Hematopoietic multipotent progenitor cell treated with erythropoietin and hydrocortisone succinate and interleukin-3 and kit ligand, for 8 days (in vitro differentiated cells): Measurements from ENCODE around the gene SEMA6D.

ENCODE experiments used
- DNase-seq: peaks from one replicate; pipeline ENCODE4 v3.0.0-alpha.2; 2015

The SEMA6D gene

DNA sequence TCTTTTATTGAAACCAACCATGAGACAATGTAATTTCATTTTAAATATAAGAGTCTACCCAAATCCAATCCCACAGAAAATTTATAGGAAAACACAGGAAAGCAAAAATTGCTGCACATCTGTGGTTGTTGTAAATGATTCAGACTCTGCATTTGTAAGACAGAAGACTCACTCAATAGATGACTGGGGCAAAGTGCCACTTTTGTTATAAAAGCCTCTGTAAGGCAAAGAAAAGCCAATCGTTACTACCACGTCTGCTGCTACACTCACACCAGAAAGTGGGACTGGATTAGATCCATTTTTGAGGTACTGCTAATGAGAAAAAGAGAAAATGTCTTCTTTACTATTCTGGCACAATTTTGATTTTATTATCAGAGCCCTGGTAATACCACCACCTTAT lies 74.9 kb downstream of the SEMA6D start:
- no peak for DNase-seq

DNA sequence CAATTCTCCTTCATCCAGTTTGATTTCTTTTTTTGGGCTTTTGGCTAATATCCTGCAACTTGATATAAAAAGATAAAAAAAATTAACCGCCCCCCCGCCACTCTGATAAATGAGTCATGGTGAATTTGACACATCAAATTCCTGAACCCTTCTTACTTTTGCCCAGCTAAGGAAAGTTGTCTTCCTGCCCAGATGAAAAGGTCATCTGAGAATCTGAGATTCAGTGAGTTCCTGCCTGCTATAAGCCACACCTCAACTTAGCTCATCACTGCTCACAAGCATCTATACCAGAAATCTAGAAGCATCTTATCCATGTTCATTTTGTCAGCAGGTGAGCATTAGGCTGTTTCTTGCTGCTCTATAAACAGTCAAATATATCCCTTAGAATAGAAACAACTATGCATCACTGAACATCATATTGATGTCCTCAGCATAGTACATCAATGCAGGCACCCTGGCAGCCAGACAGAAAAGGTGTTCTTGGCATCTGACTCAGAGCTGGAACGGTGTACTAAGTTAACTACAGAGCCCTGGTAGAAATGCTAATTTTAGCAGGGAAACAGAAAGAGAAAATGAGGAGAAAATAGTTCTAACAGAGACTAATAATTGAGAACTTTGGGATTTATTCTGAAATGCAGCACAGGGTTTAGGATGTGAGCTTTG lies 77.1 kb downstream of the SEMA6D start:
- no peak for DNase-seq

GRCh38 chr15:47795864-47796263 lies 78.6 kb downstream of the SEMA6D start:
- no peak for DNase-seq

- no peak for DNase-seq
These were observed 79.0 kb downstream of the SEMA6D start for GRCh38 chr15:47796339-47796738.

GRCh38 chr15:47796830-47797229 lies 79.5 kb downstream of the SEMA6D start:
- no peak for DNase-seq

DNA sequence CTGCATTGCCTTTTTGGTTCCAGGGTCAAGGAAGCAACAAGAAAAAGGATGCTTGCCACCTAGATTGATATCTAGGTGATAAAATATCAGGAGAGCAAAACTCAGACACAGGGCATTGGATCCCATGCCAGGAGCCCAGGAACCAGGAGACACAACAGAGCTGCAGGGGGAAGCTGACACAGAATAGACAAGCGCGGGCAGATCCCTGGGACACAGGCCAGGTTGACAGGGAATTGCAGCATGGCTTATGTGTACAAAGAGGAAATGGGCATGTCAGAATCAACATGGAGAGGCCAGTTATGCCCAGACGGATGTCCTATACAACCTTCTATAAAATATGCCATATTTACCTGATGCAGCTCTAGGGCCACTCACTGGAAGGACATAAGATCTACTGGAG lies 84.2 kb downstream of the SEMA6D start:
- DNase-seq, result no peak

DNA sequence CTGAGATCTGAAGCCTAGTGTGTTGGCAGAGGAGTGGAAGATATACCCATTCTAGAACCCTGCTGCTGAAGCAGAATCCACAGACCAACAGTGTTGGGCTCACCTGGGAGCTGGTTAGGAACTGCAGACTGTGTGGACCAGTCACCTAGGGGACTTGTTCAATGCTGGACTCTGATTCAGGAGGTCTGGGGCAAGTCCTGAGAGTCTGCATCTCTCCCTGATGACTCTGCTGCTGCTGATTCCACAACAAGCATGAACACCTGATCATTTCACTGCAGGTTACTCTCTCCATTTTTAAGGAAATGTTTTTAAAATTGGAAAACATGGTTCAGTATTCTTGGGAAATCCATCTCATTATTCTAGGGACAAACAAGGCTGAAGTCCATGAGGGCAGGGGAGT lies 84.9 kb downstream of the SEMA6D start:
- DNase-seq, result no peak

DNA sequence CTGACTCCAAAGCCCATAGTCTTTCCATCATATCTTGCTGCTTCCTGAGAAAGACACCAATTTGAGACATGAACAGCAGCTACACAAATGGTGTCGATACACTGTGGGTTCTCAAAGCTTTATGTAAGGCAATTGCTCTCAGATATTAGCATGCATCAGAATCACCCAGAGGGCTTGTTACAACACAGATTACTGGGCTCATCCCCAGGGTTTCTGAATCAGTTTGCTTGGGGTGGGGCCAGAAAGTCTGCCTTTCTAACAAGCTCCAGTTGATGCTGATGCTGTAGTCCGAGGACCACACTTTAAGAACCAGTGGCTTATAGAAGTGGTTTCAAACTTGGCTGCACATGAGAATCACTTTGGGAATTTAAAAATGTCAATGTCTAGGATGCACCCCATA lies 86.5 kb downstream of the SEMA6D start:
- no peak for DNase-seq

DNA sequence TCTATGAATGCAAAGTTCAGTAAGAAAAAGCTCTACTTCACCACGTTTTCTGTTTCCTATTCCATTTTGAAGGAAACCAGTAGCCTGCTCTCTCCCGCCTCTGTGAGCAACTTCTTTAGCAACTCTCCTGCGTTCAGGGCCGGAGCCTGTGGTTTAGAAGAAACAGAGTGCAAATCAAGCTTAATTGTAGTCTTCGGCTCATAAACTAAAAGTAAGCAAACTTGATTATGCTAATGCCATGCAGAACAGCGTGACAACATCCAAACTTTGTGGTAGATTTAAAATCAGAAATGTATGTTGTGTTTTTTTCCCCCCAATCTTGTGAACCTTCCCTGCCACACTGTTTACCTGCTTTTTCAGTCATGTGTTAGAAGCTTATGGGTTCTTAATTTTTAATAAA lies 87.4 kb downstream of the SEMA6D start:
- no peak for DNase-seq

DNA sequence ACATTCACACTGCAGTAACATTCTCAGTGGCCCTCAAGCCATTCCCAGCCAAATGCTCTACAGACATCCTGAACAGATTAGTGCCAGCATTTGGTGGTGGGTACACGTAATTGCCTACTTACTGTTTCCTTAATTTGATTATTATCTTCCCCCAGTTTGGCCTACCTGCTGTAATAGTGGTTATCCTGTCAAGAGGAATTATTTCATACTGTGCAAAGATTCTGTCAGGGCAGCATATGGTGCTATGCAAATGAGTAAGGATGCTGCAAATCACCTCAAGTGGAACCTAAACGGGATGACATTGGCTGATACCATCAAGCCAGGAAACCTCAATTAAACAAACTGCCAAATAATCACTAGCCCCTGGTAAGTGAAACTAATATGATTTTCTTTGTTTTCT lies 88.7 kb downstream of the SEMA6D start:
- no peak for DNase-seq

- DNase-seq, result no peak
These were observed 93.9 kb downstream of the SEMA6D start for GRCh38 chr15:47811172-47811571.

DNA sequence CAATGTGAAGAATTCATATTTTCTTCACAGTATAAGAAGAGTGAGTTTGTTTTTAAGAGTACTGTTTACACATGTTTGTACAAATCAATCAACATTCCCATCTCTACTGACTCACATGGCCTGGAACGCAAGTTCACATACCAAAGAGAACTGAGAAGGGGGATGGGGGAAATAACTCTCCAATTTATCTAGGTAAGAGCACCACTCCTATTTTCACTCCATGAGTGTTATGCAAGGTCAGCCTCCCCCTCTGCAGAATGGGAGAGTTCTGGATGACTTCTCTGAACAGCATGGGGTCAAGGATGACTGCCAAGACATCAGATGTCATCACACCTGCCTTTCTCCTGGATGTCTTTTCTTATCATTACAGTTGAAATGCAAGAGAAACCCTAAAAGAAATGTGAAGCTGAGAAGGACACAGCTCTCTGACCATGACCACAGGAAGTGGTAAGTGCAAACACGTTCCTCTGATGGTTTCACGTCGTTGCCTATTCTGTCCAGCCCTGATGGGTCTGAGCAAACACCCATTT lies 95.2 kb downstream of the SEMA6D start:
- DNase-seq, result no peak

- no peak for DNase-seq
These were observed 96.6 kb downstream of the SEMA6D start for GRCh38 chr15:47813748-47814384.

DNA sequence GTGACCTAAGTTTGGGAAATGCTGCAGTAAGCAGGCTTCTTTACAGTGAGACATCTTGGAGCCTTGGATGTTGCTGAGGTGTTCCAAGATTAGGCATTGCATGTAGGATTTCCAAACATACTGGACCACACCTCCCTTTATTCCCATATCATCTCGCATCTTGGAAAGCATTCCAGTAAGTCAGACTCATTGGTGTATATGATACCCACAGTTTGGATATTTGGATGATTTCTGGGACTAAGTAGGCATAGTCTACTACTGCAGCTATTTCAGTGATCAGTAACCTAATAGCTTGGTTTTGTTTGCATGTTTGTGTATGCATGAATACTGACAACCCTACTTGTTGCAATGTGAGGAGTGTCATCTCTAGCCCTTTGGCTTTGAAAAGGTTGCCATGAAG lies 97.3 kb downstream of the SEMA6D start:
- DNase-seq, result no peak

GRCh38 chr15:47817969-47818548 lies 100.8 kb downstream of the SEMA6D start:
- no peak for DNase-seq

DNA sequence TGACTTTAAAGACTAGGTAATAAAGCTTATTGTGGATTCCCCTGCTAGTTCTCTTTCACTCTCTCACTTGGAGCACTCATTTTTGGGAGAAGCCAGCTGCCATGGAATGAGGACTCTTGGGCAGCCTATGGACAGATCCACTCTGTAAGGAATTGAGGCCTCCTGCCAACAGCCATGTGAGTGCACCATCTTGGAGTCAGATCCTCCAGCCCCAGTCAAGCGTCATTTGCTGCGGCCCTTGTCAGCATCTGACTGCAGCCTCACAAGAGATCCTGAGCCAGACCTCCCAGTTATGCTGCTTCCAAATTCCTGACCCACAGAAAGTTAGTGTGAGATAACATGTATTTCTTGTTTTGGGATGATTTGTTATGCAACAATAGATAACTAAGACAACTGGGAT lies 101.9 kb downstream of the SEMA6D start:
- DNase-seq, result no peak

DNA sequence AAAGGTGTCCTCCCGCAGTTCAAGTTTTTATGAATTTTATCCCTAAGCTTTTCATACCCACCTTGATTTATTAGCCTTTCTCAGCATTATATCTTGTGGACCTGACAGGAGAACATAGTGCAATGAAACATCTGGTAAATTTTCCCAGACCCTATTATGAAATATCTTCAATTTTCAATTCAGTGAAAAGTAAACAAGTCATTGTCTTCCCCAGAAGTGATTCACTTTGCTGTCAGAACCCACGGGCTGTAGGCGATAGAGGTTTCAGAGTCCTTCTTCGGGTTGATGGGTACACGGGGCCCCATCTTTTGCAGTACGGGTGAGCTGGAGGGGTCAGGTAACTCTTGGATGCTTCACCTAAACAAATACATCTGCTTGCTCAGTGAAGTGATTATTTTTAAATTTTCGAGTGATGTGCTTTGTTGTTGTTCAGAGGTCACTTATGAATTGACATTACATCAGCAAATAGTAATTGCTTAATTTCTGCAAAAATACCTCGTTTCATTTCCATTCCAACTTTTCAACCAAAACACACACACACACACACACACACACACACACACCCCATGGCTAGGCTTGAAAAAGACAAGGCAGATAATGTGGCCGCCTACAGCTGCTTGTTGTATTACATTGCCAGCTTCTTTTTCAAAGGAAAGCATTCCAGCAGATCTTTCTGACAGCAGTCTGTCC lies 102.9 kb downstream of the SEMA6D start:
- DNase-seq, result no peak

DNA sequence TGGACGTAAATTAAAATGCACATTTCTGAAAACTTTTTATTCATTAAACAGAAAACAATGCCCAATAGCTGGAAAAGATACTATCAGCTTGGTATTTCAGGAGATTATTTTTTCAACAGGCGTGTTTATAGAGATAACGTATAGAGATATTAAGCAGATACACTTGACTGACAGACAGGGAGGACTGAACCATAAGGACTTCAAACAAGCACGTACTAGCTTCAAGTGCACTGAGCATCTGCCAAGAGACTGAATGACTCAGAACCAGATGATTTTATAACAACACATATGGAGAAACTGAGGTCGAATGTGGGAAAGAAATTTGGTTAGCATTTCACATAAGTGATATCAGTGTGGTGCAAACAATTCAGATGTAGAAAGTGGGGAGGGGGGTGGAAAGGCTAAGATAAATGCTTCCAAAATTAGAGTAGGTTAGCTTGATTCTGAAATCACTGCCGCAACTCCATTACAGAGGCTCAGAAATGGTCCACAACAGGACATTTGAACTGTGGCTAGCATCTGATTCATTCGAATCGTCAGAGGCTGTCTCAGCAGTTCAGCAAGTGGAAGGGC lies 103.5 kb downstream of the SEMA6D start:
- DNase-seq, result no peak

DNA sequence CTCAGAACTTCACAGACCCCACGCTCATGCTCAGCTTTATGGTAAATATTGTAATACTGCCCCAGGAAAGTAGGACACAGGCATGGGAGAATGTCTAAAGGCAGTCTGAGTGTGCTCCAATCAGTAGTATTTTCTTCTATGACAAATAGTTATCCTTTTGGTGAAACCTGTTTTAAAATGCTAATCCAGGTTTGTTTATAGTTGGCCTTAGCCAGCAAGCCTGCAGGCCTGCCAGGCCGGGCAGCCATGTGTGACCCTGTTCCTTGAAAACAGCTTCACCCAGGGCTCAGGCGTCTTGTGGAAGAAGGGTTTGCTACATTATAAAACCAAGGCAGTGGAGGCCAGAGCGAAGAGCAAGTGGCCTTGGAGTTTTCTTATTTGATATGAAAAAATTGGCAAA lies 104.7 kb downstream of the SEMA6D start:
- no peak for DNase-seq
